HepG2 (cell line): Measurements from ENCODE around the gene CDX1. TPM values are rescaled to one million over a fixed set of nuclear protein-coding genes. Genes with fewer than 3 reads are reported as not detected.

Experiments used
- BCL6 ChIP-seq: IDR thresholded peaks from 2 replicates; pipeline ENCODE4 v1.6.1; 2016; ENCODE audit warnings: missing genetic modification reagents, missing compliant biosample characterization
- CHCHD3 ChIP-seq: sonication (generic); formaldehyde crosslinking; IDR thresholded peaks from 2 replicates; pipeline ENCODE4 v1.8.0; 2022; ENCODE audit warnings: mild to moderate bottlenecking, missing genetic modification reagents, moderate library complexity
- FOSL2 ChIP-seq: sonication (generic); formaldehyde crosslinking; IDR thresholded peaks from 2 replicates; pipeline ENCODE4 v1.4.0; 2020; ENCODE audit warnings: missing genetic modification reagents
- FOXP4 ChIP-seq: sonication (generic); formaldehyde crosslinking; IDR thresholded peaks from 2 replicates; pipeline ENCODE4 v1.4.0; 2020; ENCODE audit warnings: missing genetic modification reagents
- GFI1 ChIP-seq: sonication (generic); formaldehyde crosslinking; IDR thresholded peaks from 2 replicates; pipeline ENCODE4 v1.5.0; 2020; ENCODE audit warnings: missing genetic modification reagents, mild to moderate bottlenecking, borderline replicate concordance
- HCFC1 ChIP-seq: fragments of 150-350 bp; IDR thresholded peaks from 2 replicates; pipeline ENCODE4 v1.6.1; 2014; ENCODE audit warnings: low read depth, low read length
- HHEX ChIP-seq: IDR thresholded peaks from 2 replicates; pipeline ENCODE4 v1.6.1; 2016; ENCODE audit warnings: control low read depth
- HIC2 ChIP-seq: sonication (generic); formaldehyde crosslinking; IDR thresholded peaks from 2 replicates; pipeline ENCODE4 v1.9.0; 2022; ENCODE audit warnings: low read depth, missing genetic modification reagents
- HNRNPLL ChIP-seq: fragments of 200-400 bp; formaldehyde crosslinking; IDR thresholded peaks from 2 replicates; pipeline ENCODE4 v1.6.1; 2017; ENCODE audit warnings: mild to moderate bottlenecking, low read depth, low read length; ENCODE audit not compliant: poor library complexity, severe bottlenecking
- NR2C2 ChIP-seq: sonication (generic); formaldehyde crosslinking; IDR thresholded peaks from 2 replicates; pipeline ENCODE4 v1.4.0; 2020; ENCODE audit warnings: missing genetic modification reagents, mild to moderate bottlenecking, moderate library complexity, borderline replicate concordance
- TGIF2 ChIP-seq: IDR thresholded peaks from 2 replicates; pipeline ENCODE4 v1.6.1; 2016; ENCODE audit warnings: control low read depth, missing compliant biosample characterization
- ZNF605 ChIP-seq: sonication (generic); formaldehyde crosslinking; IDR thresholded peaks from 2 replicates; pipeline ENCODE4 v1.8.0; 2022; ENCODE audit warnings: mild to moderate bottlenecking, missing genetic modification reagents
- ZNF607 ChIP-seq: sonication (generic); formaldehyde crosslinking; IDR thresholded peaks from 2 replicates; pipeline ENCODE4 v1.5.1; 2020; ENCODE audit warnings: missing genetic modification reagents, mild to moderate bottlenecking, borderline replicate concordance
- polyA plus RNA-seq, 8 experiments: library from polyadenylated mRNA; depleted of rRNA in 3 of 8; stranded (reverse) in 7 of 8; unstranded in 1 of 8; fragments of >200 nt; fragmentation: Illumina TruSeq in 4 of 8; extraction: Trizol in 4 of 8; gene quantifications; 2 replicates each; pipeline versions ENCODE4 v1.2.1 to v1.2.3, GENCODE V29; 2011 to 2016; ENCODE audit warnings: low read depth in 4 of 8, missing spikeins in 1 of 8, mixed read lengths in 1 of 8; ENCODE audit not compliant: insufficient read depth in 1 of 8
- total RNA-seq, 5 experiments: library from RNA; depleted of rRNA; stranded (reverse); fragments of >200 nt; fragmentation: Illumina TruSeq; extraction: Trizol; gene quantifications; 2 replicates each; pipeline ENCODE4 v1.2.3, GENCODE V29; 2016; ENCODE audit warnings: low read depth in 1 of 5
- TF ChIP-seq, protein P1 (sequence below): sonication (generic); formaldehyde crosslinking; IDR thresholded peaks from 2 replicates; pipeline ENCODE4 v1.4.0; 2020; ENCODE audit warnings: missing genetic modification reagents, borderline replicate concordance
- TF ChIP-seq, protein P2 (sequence below): IDR thresholded peaks from 2 replicates; pipeline ENCODE4 v1.6.1; 2016; ENCODE audit warnings: missing biosample characterization, missing genetic modification reagents, low read depth
- TF ChIP-seq, protein P3 (sequence below): sonication (generic); formaldehyde crosslinking; IDR thresholded peaks from 2 replicates; pipeline ENCODE4 v1.4.0; 2020; ENCODE audit warnings: missing genetic modification reagents
- TF ChIP-seq, protein P4 (sequence below): IDR thresholded peaks from 2 replicates; pipeline ENCODE4 v1.6.1; 2016; ENCODE audit warnings: low read depth, control low read depth

CDX1 gene
- total and polyA plus RNA-seq, 2 of the 13 experiments (the other 11 are each of a cell fraction or from before 2014, with no cell fraction given): not detected

- TF ChIP-seq HIC2 (CRISPR knock-in tag): peak; percentile 55
- TF ChIP-seq GFI1: peak; percentile 43; the same call in 1 of the 2 replicates
- peak; percentile 76 for TF ChIP-seq FOXP4 (CRISPR knock-in tag)
- TF ChIP-seq, protein P1, sequence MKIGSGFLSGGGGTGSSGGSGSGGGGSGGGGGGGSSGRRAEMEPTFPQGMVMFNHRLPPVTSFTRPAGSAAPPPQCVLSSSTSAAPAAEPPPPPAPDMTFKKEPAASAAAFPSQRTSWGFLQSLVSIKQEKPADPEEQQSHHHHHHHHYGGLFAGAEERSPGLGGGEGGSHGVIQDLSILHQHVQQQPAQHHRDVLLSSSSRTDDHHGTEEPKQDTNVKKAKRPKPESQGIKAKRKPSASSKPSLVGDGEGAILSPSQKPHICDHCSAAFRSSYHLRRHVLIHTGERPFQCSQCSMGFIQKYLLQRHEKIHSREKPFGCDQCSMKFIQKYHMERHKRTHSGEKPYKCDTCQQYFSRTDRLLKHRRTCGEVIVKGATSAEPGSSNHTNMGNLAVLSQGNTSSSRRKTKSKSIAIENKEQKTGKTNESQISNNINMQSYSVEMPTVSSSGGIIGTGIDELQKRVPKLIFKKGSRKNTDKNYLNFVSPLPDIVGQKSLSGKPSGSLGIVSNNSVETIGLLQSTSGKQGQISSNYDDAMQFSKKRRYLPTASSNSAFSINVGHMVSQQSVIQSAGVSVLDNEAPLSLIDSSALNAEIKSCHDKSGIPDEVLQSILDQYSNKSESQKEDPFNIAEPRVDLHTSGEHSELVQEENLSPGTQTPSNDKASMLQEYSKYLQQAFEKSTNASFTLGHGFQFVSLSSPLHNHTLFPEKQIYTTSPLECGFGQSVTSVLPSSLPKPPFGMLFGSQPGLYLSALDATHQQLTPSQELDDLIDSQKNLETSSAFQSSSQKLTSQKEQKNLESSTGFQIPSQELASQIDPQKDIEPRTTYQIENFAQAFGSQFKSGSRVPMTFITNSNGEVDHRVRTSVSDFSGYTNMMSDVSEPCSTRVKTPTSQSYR (CRISPR knock-in tag): peak; percentile 90
- TF ChIP-seq TGIF2 (CRISPR knock-in tag): peak; percentile 33; the same call in 1 of the 2 replicates
- TF ChIP-seq FOSL2 (CRISPR knock-in tag): peak; percentile 54
- TF ChIP-seq NR2C2: no peak
- TF ChIP-seq HHEX: no peak
- no peak for TF ChIP-seq CHCHD3 (CRISPR knock-in tag)
- no peak for TF ChIP-seq HNRNPLL
- TF ChIP-seq, protein P2, sequence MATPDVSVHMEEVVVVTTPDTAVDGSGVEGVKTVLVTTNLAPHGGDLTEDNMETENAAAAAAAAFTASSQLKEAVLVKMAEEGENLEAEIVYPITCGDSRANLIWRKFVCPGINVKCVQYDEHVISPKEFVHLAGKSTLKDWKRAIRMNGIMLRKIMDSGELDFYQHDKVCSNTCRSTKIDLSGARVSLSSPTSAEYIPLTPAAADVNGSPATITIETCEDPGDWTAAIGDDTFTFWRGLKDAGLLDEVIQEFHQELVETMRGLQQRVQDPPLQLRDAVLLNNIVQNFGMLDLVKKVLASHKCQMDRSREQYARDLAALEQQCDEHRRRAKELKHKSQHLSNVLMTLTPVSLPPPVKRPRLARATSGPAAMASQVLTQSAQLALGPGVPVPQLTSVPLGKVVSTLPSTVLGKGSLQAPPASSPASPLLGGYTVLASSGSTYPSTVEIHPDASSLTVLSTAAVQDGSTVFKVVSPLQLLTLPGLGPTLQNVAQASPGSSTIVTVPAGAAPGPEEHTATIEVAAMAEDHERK (CRISPR knock-in tag): no peak
- 0 out of 2 replicates have a peak, but pooled peaks have one; percentile 36 for TF ChIP-seq BCL6
- TF ChIP-seq ZNF605 (CRISPR knock-in tag): no peak
- TF ChIP-seq, protein P3, sequence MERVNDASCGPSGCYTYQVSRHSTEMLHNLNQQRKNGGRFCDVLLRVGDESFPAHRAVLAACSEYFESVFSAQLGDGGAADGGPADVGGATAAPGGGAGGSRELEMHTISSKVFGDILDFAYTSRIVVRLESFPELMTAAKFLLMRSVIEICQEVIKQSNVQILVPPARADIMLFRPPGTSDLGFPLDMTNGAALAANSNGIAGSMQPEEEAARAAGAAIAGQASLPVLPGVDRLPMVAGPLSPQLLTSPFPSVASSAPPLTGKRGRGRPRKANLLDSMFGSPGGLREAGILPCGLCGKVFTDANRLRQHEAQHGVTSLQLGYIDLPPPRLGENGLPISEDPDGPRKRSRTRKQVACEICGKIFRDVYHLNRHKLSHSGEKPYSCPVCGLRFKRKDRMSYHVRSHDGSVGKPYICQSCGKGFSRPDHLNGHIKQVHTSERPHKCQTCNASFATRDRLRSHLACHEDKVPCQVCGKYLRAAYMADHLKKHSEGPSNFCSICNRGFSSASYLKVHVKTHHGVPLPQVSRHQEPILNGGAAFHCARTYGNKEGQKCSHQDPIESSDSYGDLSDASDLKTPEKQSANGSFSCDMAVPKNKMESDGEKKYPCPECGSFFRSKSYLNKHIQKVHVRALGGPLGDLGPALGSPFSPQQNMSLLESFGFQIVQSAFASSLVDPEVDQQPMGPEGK (CRISPR knock-in tag): peak; percentile 97
- TF ChIP-seq, protein P4, sequence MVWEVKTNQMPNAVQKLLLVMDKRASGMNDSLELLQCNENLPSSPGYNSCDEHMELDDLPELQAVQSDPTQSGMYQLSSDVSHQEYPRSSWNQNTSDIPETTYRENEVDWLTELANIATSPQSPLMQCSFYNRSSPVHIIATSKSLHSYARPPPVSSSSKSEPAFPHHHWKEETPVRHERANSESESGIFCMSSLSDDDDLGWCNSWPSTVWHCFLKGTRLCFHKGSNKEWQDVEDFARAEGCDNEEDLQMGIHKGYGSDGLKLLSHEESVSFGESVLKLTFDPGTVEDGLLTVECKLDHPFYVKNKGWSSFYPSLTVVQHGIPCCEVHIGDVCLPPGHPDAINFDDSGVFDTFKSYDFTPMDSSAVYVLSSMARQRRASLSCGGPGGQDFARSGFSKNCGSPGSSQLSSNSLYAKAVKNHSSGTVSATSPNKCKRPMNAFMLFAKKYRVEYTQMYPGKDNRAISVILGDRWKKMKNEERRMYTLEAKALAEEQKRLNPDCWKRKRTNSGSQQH (CRISPR knock-in tag): no peak
- no peak for TF ChIP-seq ZNF607 (CRISPR knock-in tag)
- TF ChIP-seq HCFC1: no peak
Observed at GRCh38 chr5:150138551-150139265, 27.9 kb upstream of the CDX1 start (continued).
